A549 (cell line): ENCODE measurements around the gene STAP2. TPM values are rescaled to one million over a fixed set of nuclear protein-coding genes. Genes with fewer than 3 reads are reported as not detected.

Experiments
- ATAC-seq, 2 experiments: fragments of 200-7000 bp in 1 of 2; fragments of >200 bp in 1 of 2; cut with Nextera tagmentation in 1 of 2; cut with Tn5 transposase in 1 of 2; 3 replicates each; pipeline versions ENCODE4 v1.8.0 to v1.9.1; 2018 to 2020; ENCODE audit warnings: mild to moderate bottlenecking in 1 of 2, moderate library complexity in 1 of 2
- CTCF ChIA-PET: fragments of 300-600 bp; sonication (Branson Sonifier 250); formaldehyde crosslinking; extraction: SDS; loops from one replicate; lab custom pipeline; 2021; ENCODE audit warnings: antibody characterized with exemption, inconsistent platforms; lab: Yijun Ruan, JAX
- POLR2A ChIA-PET: fragments of 350-600 bp; formaldehyde crosslinking; extraction: SDS; loops from one replicate; lab custom pipeline; 2021; ENCODE audit warnings: antibody characterized with exemption, inconsistent platforms; lab: Yijun Ruan, JAX
- DNase-seq, 2 experiments: peaks; one replicate each; pipeline versions ENCODE4 v3.0.0 to v3.0.0-alpha.2; 2011 to 2016; ENCODE audit warnings: low read depth in 1 of 2, low spot score in 1 of 2
- FAIRE-seq: peaks from 2 replicates; lab custom pipeline; 2011; peaks lifted over from hg19 to GRCh38; lab: Jason Lieb, UNC
- H3K27ac ChIP-seq, 2 experiments: fragments of >200 bp; sonication (Bioruptor Twin); formaldehyde crosslinking; 3 replicates each; pipeline ENCODE4 v1.5.1; 2016 to 2017
- H3K4me1 ChIP-seq: fragments of >200 bp; sonication (Bioruptor Twin); formaldehyde crosslinking; 3 replicates; pipeline ENCODE4 v1.6.1; 2016
- H3K4me2 ChIP-seq: fragments of >200 bp; sonication (Bioruptor Twin); formaldehyde crosslinking; 3 replicates; pipeline ENCODE4 v1.6.1; 2016
- H3K4me3 ChIP-seq: fragments of >200 bp; sonication (Bioruptor Twin); formaldehyde crosslinking; 3 replicates; pipeline ENCODE4 v1.5.1; 2016
- H3K9me3 ChIP-seq: fragments of >200 bp; sonication (Bioruptor Twin); formaldehyde crosslinking; 3 replicates; pipeline ENCODE4 v1.6.1; 2016
- CBX2 ChIP-seq: fragments of 200-600 bp; sonication (generic); IDR thresholded peaks from 2 replicates; pipeline ENCODE4 v1.6.1; 2016; ENCODE audit warnings: low read depth, mild to moderate bottlenecking, borderline replicate concordance
- CBX8 ChIP-seq: fragments of 200-600 bp; sonication (generic); IDR thresholded peaks from 2 replicates; pipeline ENCODE4 v1.6.1; 2016
- CEBPB ChIP-seq, 2 experiments: fragments of >200 bp in 1 of 2; sonication (Bioruptor Twin) in 1 of 2; formaldehyde crosslinking in 1 of 2; IDR thresholded peaks; 2 replicates each; pipeline ENCODE4 v1.6.1; 2012 to 2016
- EHMT2 ChIP-seq: fragments of 200-600 bp; sonication (generic); IDR thresholded peaks from 2 replicates; pipeline ENCODE4 v1.6.1; 2016; ENCODE audit warnings: antibody characterized with exemption, low read depth, mild to moderate bottlenecking, moderate library complexity
- ESRRA ChIP-seq: fragments of 150-350 bp; IDR thresholded peaks from 2 replicates; pipeline ENCODE4 v1.6.1; 2014; ENCODE audit warnings: mild to moderate bottlenecking, low read length, borderline replicate concordance
- FOSB ChIP-seq: fragments of 250-450 bp; sonication (Bioruptor Pico); IDR thresholded peaks from 2 replicates; pipeline ENCODE4 v1.5.0; 2020; ENCODE audit warnings: mild to moderate bottlenecking, moderate library complexity
- HDAC2 ChIP-seq: fragments of 200-600 bp; sonication (generic); IDR thresholded peaks from 2 replicates; pipeline ENCODE4 v1.6.1; 2016
- HEYL ChIP-seq: fragments of 250-450 bp; sonication (Bioruptor Pico); IDR thresholded peaks from 2 replicates; pipeline ENCODE4 v1.8.0; 2021; ENCODE audit warnings: mild to moderate bottlenecking, moderate library complexity
- HOXB13 ChIP-seq: fragments of 250-450 bp; sonication (Bioruptor Pico); IDR thresholded peaks from 2 replicates; pipeline ENCODE4 v1.5.0; 2020; ENCODE audit warnings: low read depth, mild to moderate bottlenecking, moderate library complexity
- JUNB ChIP-seq: fragments of >200 bp; sonication (Bioruptor Twin); formaldehyde crosslinking; IDR thresholded peaks from 2 replicates; pipeline ENCODE4 v1.6.1; 2016
- KDM1A ChIP-seq: fragments of 200-600 bp; sonication (generic); IDR thresholded peaks from 2 replicates; pipeline ENCODE4 v1.6.1; 2016; ENCODE audit warnings: low read depth, mild to moderate bottlenecking
- KDM5A ChIP-seq: fragments of 200-600 bp; sonication (generic); IDR thresholded peaks from 2 replicates; pipeline ENCODE4 v1.6.1; 2016; ENCODE audit warnings: antibody characterized with exemption, mild to moderate bottlenecking
- MAFK ChIP-seq: fragments of 450-650 bp; IDR thresholded peaks from 2 replicates; pipeline ENCODE4 v1.6.1; 2014; ENCODE audit not compliant: partially characterized antibody
- MAZ ChIP-seq: fragments of 150-350 bp; IDR thresholded peaks from 2 replicates; pipeline ENCODE4 v1.6.1; 2014; ENCODE audit warnings: antibody characterized with exemption, low read depth, low read length, borderline replicate concordance
- MYC ChIP-seq: IDR thresholded peaks from 2 replicates; pipeline ENCODE4 v1.6.1; 2012; ENCODE audit warnings: mild to moderate bottlenecking, inconsistent platforms, low read length, improper control_type of control experiment, borderline replicate concordance
- NPAS2 ChIP-seq: fragments of 250-450 bp; sonication (Bioruptor Pico); IDR thresholded peaks from 2 replicates; pipeline ENCODE4 v1.8.0; 2022; ENCODE audit warnings: mild to moderate bottlenecking, moderate library complexity, borderline replicate concordance
- RFX5 ChIP-seq: fragments of 450-650 bp; IDR thresholded peaks from 2 replicates; pipeline ENCODE4 v1.7.1; 2014; ENCODE audit warnings: antibody characterized with exemption, mild to moderate bottlenecking, moderate library complexity
- ZNF302 ChIP-seq: fragments of 250-450 bp; sonication (Bioruptor Pico); IDR thresholded peaks from 2 replicates; pipeline ENCODE4 v1.9.0; 2021; ENCODE audit warnings: inconsistent platforms, mild to moderate bottlenecking, moderate library complexity
- ZSCAN20 ChIP-seq: fragments of 250-450 bp; sonication (Bioruptor Pico); IDR thresholded peaks from 2 replicates; pipeline ENCODE4 v1.8.0; 2022; ENCODE audit warnings: mild to moderate bottlenecking, moderate library complexity
- WGBS: methylation state at CpG from one replicate; pipeline ENCODE4 v1.1.6; 2017; ENCODE audit errors: missing lambda C conversion rate; 5-methylcytosine and 5-hydroxymethylcytosine counted together
- polyA plus RNA-seq, 4 experiments: library from polyadenylated mRNA; depleted of rRNA in 3 of 4; stranded (reverse); fragments of >200 nt; fragmentation: RNase III in 1 of 4; extraction: RNeasy Plus Mini Kit Qiagen cat#74134 plus additional on column Dnase treatment in 1 of 4; gene quantifications; 2 replicates in 3 of 4; 3 replicates in 1 of 4; pipeline ENCODE4 v1.2.3, GENCODE V29; 2011 to 2017
- TF ChIP-seq, protein P1 (sequence below): fragments of 200-600 bp; sonication (generic); IDR thresholded peaks from 2 replicates; pipeline ENCODE4 v1.6.1; 2016; ENCODE audit warnings: antibody characterized with exemption, mild to moderate bottlenecking, moderate library complexity
- TF ChIP-seq, protein P2 (sequence below): fragments of 150-350 bp; IDR thresholded peaks from 2 replicates; pipeline ENCODE4 v1.6.1; 2014; ENCODE audit warnings: low read depth, mild to moderate bottlenecking, low read length
- TF ChIP-seq, protein P3 (sequence below): IDR thresholded peaks from 2 replicates; pipeline ENCODE4 v1.6.1; 2012
- TF ChIP-seq, protein P4 (sequence below): fragments of >200 bp; sonication (Bioruptor Twin); formaldehyde crosslinking; IDR thresholded peaks from 2 replicates; pipeline ENCODE4 v1.6.1; 2016
- TF ChIP-seq, protein P5 (sequence below): fragments of >200 bp; sonication (Bioruptor Twin); formaldehyde crosslinking; IDR thresholded peaks from 3 replicates; pipeline ENCODE4 v1.6.1; 2016
- TF ChIP-seq, protein P6 (sequence below): fragments of 450-650 bp; IDR thresholded peaks from 2 replicates; pipeline ENCODE4 v1.6.1; 2014; ENCODE audit warnings: antibody characterized with exemption
- TF ChIP-seq, protein P7 (sequence below): fragments of >200 bp; sonication (Bioruptor Twin); formaldehyde crosslinking; IDR thresholded peaks from 3 replicates; pipeline ENCODE4 v1.5.1; 2016

The STAP2 gene
- polyA plus RNA-seq, 2 of the 4 experiments (the other 2 are of a cell fraction) = 0.19 TPM; not detected in 1

DNA sequence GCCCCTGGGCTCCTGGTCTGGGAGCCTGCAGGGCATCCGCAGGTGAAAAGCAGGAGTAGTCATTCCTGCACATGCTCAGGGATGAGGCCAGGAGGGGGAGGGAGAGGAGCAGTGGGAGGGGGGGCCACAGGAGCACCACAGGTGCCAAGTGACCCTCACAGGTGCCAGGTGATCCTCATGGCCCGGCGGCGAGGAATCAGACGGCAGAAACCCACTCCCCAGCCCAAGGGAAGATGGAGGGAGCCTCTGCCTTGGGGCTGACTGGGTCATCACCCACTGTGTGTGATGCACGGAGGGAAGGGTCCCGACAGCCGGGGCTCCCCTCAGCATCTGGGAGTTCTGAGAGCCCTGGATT lies 34.4 kb upstream of the STAP2 start:
- POLR2A ChIA-PET = no interaction called here
- peaks cover 62% of the 10 kb centered on the region for H3K4me1 ChIP-seq

DNA sequence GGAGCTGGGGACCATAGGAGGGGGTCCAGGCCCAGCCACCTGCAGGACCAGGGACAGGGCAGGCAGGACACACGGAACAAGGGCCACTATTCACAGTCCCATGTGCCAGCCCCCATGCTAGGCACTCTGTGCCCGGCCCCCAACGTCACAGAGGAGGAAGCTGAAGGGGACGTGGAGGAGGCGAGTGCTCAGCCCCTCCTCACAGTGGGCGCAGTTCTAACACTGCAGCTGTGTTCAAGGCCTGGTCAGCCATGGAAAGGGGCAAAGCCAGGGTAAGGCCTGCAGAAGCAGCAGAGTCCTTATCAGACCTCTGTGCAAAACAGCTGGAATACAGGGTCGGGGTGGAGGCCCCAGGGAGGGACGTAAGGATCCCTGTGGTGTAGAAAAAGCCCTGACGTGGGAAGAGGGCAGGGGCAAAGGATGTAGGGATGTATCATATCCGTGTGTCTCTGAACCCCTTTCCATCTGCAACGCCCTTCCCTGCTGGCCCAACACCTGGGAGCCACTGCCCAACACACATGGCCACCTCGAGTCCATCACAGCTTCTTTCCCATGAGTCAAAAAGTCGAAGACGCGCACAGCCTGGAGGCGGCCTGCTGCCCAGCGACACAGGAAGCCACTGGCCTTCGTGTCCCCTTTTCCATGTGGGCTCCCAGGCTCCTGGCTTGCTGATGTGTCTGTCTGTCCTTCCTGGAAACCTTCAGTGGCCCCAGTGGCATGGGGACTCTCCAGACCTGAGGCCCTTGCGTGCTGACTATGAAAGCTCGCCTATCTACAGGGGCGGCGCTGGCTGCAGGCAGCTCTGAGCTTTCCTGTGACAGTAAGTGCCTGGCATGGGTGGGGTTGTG lies 33.8 kb upstream of the STAP2 start:
- POLR2A ChIA-PET = no interaction called here
- H3K4me3 ChIP-seq = no peak overlapping the region
- FAIRE-seq (no peak), DNase-seq (no peak), ATAC-seq (no peak)
- H3K4me2 ChIP-seq = no peak overlapping the region
- H3K27ac ChIP-seq = peak overlapping the region in 1 of 2 experiments; percentile 99; a peak in 3 of 6 replicates
- 87% methylated on average over 10 of the region's 22 CpGs for WGBS
- peaks cover 56% of the 10 kb centered on the region for H3K4me1 ChIP-seq
- no peaks in the 10 kb centered on the region for H3K9me3 ChIP-seq
- CTCF ChIA-PET = interaction anchor here (1.0 to 2.0 kb wide), 3 partner anchors 9 to 28 kb away, joined by 6 to 8 read pairs (median 6); partner anchors contain the start of gene SH3GL1
- TF ChIP-seq EHMT2 = no peak
- TF ChIP-seq NPAS2 (CRISPR knock-in tag) = no peak
- TF ChIP-seq CBX2 = no peak
- TF ChIP-seq ZSCAN20 (CRISPR knock-in tag) = no peak
- TF ChIP-seq, protein P1, sequence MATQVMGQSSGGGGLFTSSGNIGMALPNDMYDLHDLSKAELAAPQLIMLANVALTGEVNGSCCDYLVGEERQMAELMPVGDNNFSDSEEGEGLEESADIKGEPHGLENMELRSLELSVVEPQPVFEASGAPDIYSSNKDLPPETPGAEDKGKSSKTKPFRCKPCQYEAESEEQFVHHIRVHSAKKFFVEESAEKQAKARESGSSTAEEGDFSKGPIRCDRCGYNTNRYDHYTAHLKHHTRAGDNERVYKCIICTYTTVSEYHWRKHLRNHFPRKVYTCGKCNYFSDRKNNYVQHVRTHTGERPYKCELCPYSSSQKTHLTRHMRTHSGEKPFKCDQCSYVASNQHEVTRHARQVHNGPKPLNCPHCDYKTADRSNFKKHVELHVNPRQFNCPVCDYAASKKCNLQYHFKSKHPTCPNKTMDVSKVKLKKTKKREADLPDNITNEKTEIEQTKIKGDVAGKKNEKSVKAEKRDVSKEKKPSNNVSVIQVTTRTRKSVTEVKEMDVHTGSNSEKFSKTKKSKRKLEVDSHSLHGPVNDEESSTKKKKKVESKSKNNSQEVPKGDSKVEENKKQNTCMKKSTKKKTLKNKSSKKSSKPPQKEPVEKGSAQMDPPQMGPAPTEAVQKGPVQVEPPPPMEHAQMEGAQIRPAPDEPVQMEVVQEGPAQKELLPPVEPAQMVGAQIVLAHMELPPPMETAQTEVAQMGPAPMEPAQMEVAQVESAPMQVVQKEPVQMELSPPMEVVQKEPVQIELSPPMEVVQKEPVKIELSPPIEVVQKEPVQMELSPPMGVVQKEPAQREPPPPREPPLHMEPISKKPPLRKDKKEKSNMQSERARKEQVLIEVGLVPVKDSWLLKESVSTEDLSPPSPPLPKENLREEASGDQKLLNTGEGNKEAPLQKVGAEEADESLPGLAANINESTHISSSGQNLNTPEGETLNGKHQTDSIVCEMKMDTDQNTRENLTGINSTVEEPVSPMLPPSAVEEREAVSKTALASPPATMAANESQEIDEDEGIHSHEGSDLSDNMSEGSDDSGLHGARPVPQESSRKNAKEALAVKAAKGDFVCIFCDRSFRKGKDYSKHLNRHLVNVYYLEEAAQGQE = no peak
- no peak for TF ChIP-seq RFX5
- no peak for TF ChIP-seq HDAC2
- TF ChIP-seq, protein P2, sequence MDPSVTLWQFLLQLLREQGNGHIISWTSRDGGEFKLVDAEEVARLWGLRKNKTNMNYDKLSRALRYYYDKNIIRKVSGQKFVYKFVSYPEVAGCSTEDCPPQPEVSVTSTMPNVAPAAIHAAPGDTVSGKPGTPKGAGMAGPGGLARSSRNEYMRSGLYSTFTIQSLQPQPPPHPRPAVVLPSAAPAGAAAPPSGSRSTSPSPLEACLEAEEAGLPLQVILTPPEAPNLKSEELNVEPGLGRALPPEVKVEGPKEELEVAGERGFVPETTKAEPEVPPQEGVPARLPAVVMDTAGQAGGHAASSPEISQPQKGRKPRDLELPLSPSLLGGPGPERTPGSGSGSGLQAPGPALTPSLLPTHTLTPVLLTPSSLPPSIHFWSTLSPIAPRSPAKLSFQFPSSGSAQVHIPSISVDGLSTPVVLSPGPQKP = no peak
- no peak for TF ChIP-seq FOSB (CRISPR knock-in tag)
- TF ChIP-seq, protein P3, sequence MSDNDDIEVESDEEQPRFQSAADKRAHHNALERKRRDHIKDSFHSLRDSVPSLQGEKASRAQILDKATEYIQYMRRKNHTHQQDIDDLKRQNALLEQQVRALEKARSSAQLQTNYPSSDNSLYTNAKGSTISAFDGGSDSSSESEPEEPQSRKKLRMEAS = no peak
- TF ChIP-seq, protein P4, sequence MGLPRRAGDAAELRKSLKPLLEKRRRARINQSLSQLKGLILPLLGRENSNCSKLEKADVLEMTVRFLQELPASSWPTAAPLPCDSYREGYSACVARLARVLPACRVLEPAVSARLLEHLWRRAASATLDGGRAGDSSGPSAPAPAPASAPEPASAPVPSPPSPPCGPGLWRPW = no peak
- no peak for TF ChIP-seq MAZ

More for the DNA sequence above, 34.4 kb upstream of the STAP2 start:
- H3K27ac ChIP-seq = peak overlapping the region; percentile 99; a peak in 5 of 6 replicates
- TF ChIP-seq, protein P3 = no peak
- TF ChIP-seq HOXB13 (CRISPR knock-in tag) (no peak), KDM1A (no peak), ZNF302 (CRISPR knock-in tag) (no peak), MYC (no peak), FOSB (CRISPR knock-in tag) (no peak), HDAC2 (no peak), NPAS2 (CRISPR knock-in tag) (no peak), CBX8 (no peak), MAFK (no peak), HEYL (no peak), KDM5A (no peak), JUNB (no peak), ESRRA (no peak), ZSCAN20 (CRISPR knock-in tag) (no peak), RFX5 (no peak), CEBPB (IDR thresholded peaks at IDR 0.05) (no peak)
- TF ChIP-seq, protein P5, sequence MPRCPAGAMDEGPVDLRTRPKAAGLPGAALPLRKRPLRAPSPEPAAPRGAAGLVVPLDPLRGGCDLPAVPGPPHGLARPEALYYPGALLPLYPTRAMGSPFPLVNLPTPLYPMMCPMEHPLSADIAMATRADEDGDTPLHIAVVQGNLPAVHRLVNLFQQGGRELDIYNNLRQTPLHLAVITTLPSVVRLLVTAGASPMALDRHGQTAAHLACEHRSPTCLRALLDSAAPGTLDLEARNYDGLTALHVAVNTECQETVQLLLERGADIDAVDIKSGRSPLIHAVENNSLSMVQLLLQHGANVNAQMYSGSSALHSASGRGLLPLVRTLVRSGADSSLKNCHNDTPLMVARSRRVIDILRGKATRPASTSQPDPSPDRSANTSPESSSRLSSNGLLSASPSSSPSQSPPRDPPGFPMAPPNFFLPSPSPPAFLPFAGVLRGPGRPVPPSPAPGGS = no peak
- TF ChIP-seq, protein P6, sequence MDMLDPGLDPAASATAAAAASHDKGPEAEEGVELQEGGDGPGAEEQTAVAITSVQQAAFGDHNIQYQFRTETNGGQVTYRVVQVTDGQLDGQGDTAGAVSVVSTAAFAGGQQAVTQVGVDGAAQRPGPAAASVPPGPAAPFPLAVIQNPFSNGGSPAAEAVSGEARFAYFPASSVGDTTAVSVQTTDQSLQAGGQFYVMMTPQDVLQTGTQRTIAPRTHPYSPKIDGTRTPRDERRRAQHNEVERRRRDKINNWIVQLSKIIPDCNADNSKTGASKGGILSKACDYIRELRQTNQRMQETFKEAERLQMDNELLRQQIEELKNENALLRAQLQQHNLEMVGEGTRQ = no peak
- TF ChIP-seq, protein P7, sequence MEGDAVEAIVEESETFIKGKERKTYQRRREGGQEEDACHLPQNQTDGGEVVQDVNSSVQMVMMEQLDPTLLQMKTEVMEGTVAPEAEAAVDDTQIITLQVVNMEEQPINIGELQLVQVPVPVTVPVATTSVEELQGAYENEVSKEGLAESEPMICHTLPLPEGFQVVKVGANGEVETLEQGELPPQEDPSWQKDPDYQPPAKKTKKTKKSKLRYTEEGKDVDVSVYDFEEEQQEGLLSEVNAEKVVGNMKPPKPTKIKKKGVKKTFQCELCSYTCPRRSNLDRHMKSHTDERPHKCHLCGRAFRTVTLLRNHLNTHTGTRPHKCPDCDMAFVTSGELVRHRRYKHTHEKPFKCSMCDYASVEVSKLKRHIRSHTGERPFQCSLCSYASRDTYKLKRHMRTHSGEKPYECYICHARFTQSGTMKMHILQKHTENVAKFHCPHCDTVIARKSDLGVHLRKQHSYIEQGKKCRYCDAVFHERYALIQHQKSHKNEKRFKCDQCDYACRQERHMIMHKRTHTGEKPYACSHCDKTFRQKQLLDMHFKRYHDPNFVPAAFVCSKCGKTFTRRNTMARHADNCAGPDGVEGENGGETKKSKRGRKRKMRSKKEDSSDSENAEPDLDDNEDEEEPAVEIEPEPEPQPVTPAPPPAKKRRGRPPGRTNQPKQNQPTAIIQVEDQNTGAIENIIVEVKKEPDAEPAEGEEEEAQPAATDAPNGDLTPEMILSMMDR = no peak
- TF ChIP-seq, all 56 proteins: peak for 0
- Histone ChIP-seq H3K4me2 (no peak overlapping the region), H3K9me3 (no peaks in the 10 kb centered on the region), H3K4me3 (no peak overlapping the region)
- WGBS = 80% methylated on average over 2 of the region's 8 CpGs
- no peak for FAIRE-seq
- CTCF ChIA-PET = interaction anchor here (1.4 to 2.0 kb wide), 3 partner anchors 10 to 27 kb away, joined by 6 to 8 read pairs (median 6); partner anchors contain the start of gene SH3GL1
- ATAC-seq = no peak
- DNase-seq = no peak
